GM19193 (cell line): Measurements from ENCODE around the gene CHTOP.

Experiments used
- POLR2A ChIP-seq: IDR thresholded peaks from 4 replicates; pipeline ENCODE4 v1.6.1; 2011; ENCODE audit not compliant: insufficient read depth, insufficient read length; ENCODE audit errors: extremely low read depth

CHTOP gene

DNA sequence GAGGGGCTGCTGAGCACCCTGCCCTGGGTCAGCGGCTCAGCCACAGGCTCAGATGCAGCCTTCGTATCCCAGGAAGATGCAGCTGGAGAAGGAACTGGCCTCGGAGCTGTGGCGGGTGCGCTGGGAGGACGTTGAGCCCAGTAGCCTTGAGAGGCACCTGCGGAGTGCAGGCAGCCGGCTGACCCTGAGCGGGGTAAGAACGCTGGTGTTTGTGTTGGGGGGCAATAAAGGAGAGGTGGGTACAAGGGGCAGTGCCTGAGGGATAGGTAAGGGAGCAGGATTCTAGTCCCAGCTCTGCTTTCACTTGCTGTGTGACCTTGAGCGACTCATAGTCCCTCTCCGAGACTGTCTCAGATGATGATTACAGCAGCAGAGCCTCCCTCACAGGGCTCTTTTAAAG lies 51.0 kb downstream of the CHTOP start:
- no peak for TF ChIP-seq POLR2A

GRCh38 chr1:153685544-153686340 lies 51.9 kb downstream of the CHTOP start:
- TF ChIP-seq POLR2A: no peak

DNA sequence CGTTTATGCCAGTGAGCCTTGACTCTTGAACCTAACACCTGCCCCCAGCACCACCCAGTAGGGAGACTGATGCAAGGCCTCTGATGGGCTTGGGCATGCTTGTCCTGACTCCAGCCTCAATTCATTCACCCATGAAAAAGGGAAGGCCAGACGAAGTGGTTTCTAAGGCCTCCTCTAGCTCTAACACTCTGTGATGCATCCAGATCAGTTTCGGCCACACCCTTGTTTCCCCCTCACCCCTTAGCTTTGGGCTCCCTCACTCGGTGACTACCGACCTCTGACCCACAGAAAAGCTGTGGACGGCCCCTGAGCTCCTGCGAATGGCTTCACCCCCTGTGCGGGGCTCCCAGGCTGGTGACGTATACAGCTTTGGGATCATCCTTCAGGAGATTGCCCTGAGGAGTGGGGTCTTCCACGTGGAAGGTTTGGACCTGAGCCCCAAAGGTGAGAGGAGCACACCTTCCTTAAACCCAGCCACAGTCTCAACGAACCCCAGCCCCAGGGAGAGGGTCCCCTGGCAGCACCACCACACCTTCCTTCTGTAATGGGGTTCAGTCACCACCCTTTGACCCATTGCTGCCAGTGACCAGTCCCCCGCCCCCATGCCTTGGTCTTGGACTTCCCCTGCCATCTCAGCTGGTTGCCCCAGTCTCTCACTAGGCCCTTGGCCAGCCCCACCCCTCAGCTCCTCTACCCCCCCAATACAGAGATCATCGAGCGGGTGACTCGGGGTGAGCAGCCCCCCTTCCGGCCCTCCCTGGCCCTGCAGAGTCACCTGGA lies 53.7 kb downstream of the CHTOP start:
- TF ChIP-seq POLR2A: no peak

- TF ChIP-seq POLR2A: no peak
Observed at GRCh38 chr1:153688276-153688675, 54.4 kb downstream of the CHTOP start.

DNA sequence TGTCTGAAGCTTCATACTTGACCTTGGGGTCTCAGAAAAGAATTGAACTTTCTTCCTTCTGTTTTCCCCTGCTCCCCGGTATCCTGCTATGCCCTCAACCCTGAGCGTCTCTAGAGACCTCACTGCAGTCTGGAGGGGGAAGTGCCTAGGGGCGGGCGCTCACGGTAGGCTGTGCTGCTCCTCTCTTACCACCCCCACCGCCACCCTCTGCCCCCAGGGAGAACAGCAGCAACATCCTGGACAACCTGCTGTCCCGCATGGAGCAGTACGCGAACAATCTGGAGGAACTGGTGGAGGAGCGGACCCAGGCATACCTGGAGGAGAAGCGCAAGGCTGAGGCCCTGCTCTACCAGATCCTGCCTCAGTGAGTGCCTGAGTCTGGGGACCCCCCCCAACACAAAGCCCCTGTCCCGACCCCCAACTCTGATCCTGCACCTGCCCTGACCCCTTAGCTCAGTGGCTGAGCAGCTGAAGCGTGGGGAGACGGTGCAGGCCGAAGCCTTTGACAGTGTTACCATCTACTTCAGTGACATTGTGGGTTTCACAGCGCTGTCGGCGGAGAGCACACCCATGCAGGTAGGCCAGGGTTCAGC lies 55.0 kb downstream of the CHTOP start:
- TF ChIP-seq POLR2A: no peak

- TF ChIP-seq POLR2A: no peak
Observed at GRCh38 chr1:153693466-153693865, 59.6 kb downstream of the CHTOP start.
